SK-N-MC (cell line): ENCODE data around the gene TEX19.

Experiments used
- EZH2 ChIP-seq: fragments of 200-600 bp; sonication (generic); IDR thresholded peaks from one replicate; pipeline ENCODE4 v1.6.1; 2017; ENCODE audit warnings: antibody characterized with exemption
- FOXP2 ChIP-seq: optimal IDR thresholded peaks from 2 replicates; pipeline ENCODE3; 2011; ENCODE audit warnings: mild to moderate bottlenecking, moderate library complexity; ENCODE audit not compliant: insufficient read depth; ENCODE audit errors: extremely low read length, control extremely low read depth
- POLR2AphosphoS5 ChIP-seq: IDR thresholded peaks from 2 replicates; pipeline ENCODE4 v1.6.1; 2012; ENCODE audit warnings: mild to moderate bottlenecking, low read depth, low read length, borderline replicate concordance

DNA sequence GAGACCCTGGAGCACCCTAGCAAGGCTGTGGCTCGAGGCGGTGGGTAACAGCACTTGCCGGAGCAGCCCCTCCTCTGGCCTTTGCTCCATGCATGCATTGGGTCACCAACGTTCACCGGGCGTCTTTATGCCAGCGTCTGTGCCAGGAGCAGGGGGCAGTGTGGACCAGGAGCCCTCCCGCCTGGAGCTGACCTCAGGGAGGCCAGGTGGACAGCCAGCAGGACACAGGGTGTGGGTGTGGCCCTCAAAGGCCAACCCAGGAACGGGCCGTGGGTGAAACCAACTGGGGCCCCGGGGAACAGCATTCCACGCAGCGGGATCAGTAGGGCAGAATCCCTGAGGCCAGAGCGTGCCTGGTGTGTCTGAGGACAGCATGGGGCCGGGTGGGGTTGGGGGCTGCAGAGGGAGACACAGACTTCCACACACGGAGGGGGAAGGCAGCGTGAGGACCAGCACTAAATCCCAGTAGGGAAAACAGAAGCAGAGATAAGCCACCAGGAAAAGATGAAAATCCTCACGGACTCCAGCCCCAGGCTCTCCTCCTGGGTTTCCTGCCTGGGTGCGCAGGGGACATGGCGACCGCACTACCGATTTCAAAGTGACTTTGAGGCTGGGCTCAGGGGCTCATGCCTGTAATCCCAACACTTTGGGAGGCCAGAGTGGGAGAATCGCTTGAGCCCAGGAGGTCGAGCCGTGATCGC lies 38.8 kb upstream of the TEX19 start:
- no peak for TF ChIP-seq POLR2AphosphoS5
- no peak for TF ChIP-seq EZH2
- no peak for TF ChIP-seq FOXP2
